Airway epithelial cell (primary cell): ENCODE measurements around the gene AADACL4. TPM values are rescaled to one million over a fixed set of nuclear protein-coding genes. Genes with fewer than 3 reads are reported as not detected.

Source experiments
- total RNA-seq: library from RNA; depleted of rRNA; stranded (reverse); fragments of >200 nt; gene quantifications from 2 replicates; pipeline ENCODE4 v1.2.3, GENCODE V29; 2015

The AADACL4 gene
- not detected in 2 replicates for total RNA-seq

GRCh38 chr1:12643785-12644184 lies at the start of gene AADACL4:
TSS of gene AADACL4 (plus strand) at chr1:12644085. CDS start at chr1:12644547, 462 bp downstream.

GRCh38 chr1:12617901-12618660 lies 25.8 kb upstream of the AADACL4 start, which contains the start of gene DHRS3:
TSS of gene DHRS3 (minus strand) at chr1:12618210. CDS start at chr1:12617348, 862 bp downstream.

GRCh38 chr1:12715896-12716437 lies 72.1 kb downstream of the AADACL4 start, which contains the start of gene AADACL3:
TSS of gene AADACL3 (plus strand) at chr1:12716110. CDS start at chr1:12716177, 67 bp downstream.

Other genes starting within 250 kb of the AADACL4 start
- gene DHRS3, start 25.9 kb upstream of the AADACL4 start, total RNA-seq: 18.2 and 27.4 TPM in 2 replicates
- not detected in 2 replicates for gene AADACL3, start 72.0 kb downstream of the AADACL4 start, total RNA-seq
- gene CFAP107, start 102.1 kb downstream of the AADACL4 start, total RNA-seq: not detected in 2 replicates
- gene PRAMEF12, start 129.7 kb downstream of the AADACL4 start, total RNA-seq: not detected in 2 replicates
- gene PRAMEF1, start 147.3 kb downstream of the AADACL4 start, total RNA-seq: not detected in 2 replicates
- gene PRAMEF11, start 187.3 kb downstream of the AADACL4 start, total RNA-seq: not detected in 2 replicates
- not detected in 2 replicates for gene HNRNPCL1, start 204.6 kb downstream of the AADACL4 start, total RNA-seq
- gene PRAMEF2, start 213.0 kb downstream of the AADACL4 start, total RNA-seq: not detected in 2 replicates
- not detected in 2 replicates for gene PRAMEF4, start 242.1 kb downstream of the AADACL4 start, total RNA-seq